Measurements from ENCODE around the gene TIMP3.

The TIMP3 gene

GRCh38 chr22:32809786-32810554 is 8.5 kb downstream of the TIMP3 start:
- DNase-seq: no peak

GRCh38 chr22:32810555-32811133 is 9.1 kb downstream of the TIMP3 start:
- DNase-seq: no peak

GRCh38 chr22:32811788-32812545 is 10.5 kb downstream of the TIMP3 start:
- DNase-seq: no peak

GRCh38 chr22:32814285-32814860 is 12.9 kb downstream of the TIMP3 start:
- DNase-seq: no peak

GRCh38 chr22:32815059-32815458 is 13.6 kb downstream of the TIMP3 start:
- no peak for DNase-seq

- no peak for DNase-seq
These were observed 14.4 kb downstream of the TIMP3 start for GRCh38 chr22:32815943-32816342.

- no peak for DNase-seq
These were observed 15.7 kb downstream of the TIMP3 start for GRCh38 chr22:32817137-32817730.

- DNase-seq: no peak
These were observed 17.1 kb downstream of the TIMP3 start for GRCh38 chr22:32818446-32819115.

GRCh38 chr22:32819120-32819519 is 17.6 kb downstream of the TIMP3 start:
- no peak for DNase-seq

GRCh38 chr22:32820131-32821119 is 18.9 kb downstream of the TIMP3 start:
- DNase-seq: no peak

GRCh38 chr22:32822179-32822877 is 20.8 kb downstream of the TIMP3 start:
- DNase-seq: no peak

GRCh38 chr22:32823024-32823730 is 21.7 kb downstream of the TIMP3 start:
- DNase-seq: no peak

- no peak for DNase-seq
These were observed 23.2 kb downstream of the TIMP3 start for GRCh38 chr22:32824531-32825312.

GRCh38 chr22:32826537-32826936 is 25.0 kb downstream of the TIMP3 start:
- DNase-seq: no peak

GRCh38 chr22:32827049-32827602 is 25.6 kb downstream of the TIMP3 start:
- DNase-seq: no peak

- no peak for DNase-seq
These were observed 26.6 kb downstream of the TIMP3 start for GRCh38 chr22:32828150-32828549.

GRCh38 chr22:32828561-32828960 is 27.1 kb downstream of the TIMP3 start:
- no peak for DNase-seq

GRCh38 chr22:32829451-32829851 is 27.9 kb downstream of the TIMP3 start:
- DNase-seq: no peak

- no peak for DNase-seq
These were observed 29.0 kb downstream of the TIMP3 start for GRCh38 chr22:32830473-32830872.
